HUES6 (cell line): Measurements from ENCODE around the gene DNAJC30.
"Not testable (repeated sequence)": the region's sequence is repeated elsewhere in the genome, so short reads cannot be mapped to it uniquely, and the experiment has no call there.

Experiments used
- H3K27ac ChIP-seq: 2 replicates; pipeline ENCODE4 v1.7.0; 2013; ENCODE audit warnings: low read depth, mild to moderate bottlenecking, low read length, inconsistent platforms
- H3K27me3 ChIP-seq: 2 replicates; pipeline ENCODE4 v1.6.1; 2013; ENCODE audit warnings: low read length; ENCODE audit not compliant: control insufficient read depth, insufficient read depth
- H3K36me3 ChIP-seq: 2 replicates; pipeline ENCODE4 v1.6.1; 2013; ENCODE audit warnings: low read length; ENCODE audit not compliant: control insufficient read depth, insufficient read depth
- H3K4me1 ChIP-seq: 2 replicates; pipeline ENCODE4 v1.6.1; 2013; ENCODE audit warnings: low read length; ENCODE audit not compliant: control insufficient read depth, insufficient read depth
- H3K4me3 ChIP-seq: 2 replicates; pipeline ENCODE4 v1.5.1; 2013; ENCODE audit warnings: low read depth, low read length
- H3K9ac ChIP-seq: one replicate; pipeline ENCODE4 v1.6.1; 2013; ENCODE audit warnings: mild to moderate bottlenecking, low read length
- H3K9me3 ChIP-seq: 2 replicates; pipeline ENCODE4 v1.6.1; 2013; ENCODE audit warnings: low read depth, low read length; ENCODE audit not compliant: control insufficient read depth, insufficient read depth

Gene DNAJC30

GRCh38 chr7:73683056-73683787, at the start of gene DNAJC30, which contains the start of gene BUD23:
DNAJC30 (minus strand) TSS chr7:73683453; CDS start chr7:73683423, 30 bp downstream.
BUD23 (plus strand) TSS chr7:73683597; CDS start chr7:73683626, 29 bp downstream.
- H3K27ac ChIP-seq: peak within 1 kb of the TSS; percentile 87
- H3K36me3 ChIP-seq: peaks cover 31% of the 10 kb centered on the region
- no peaks in the 10 kb centered on the region for H3K27me3 ChIP-seq
- no peaks in the 10 kb centered on the region for H3K9me3 ChIP-seq
- H3K4me3 ChIP-seq: peak within 1 kb of the TSS; percentile 93
- peaks cover 12% of the 10 kb centered on the region; the same call in 1 of the 2 replicates for H3K4me1 ChIP-seq
- peak within 1 kb of the TSS; percentile 93 for H3K9ac ChIP-seq

GRCh38 chr7:73732397-73732796, 49.1 kb upstream of the DNAJC30 start:
- Histone ChIP-seq H3K27me3 (no peaks in the 10 kb centered on the region), H3K36me3 (peaks cover 15% of the 10 kb centered on the region), H3K27ac (no peak overlapping the region), H3K4me3 (no peak overlapping the region), H3K4me1 (peaks cover 6% of the 10 kb centered on the region), H3K9ac (no peak overlapping the region), H3K9me3 (no peaks in the 10 kb centered on the region)

- H3K27me3 ChIP-seq: no peaks in the 10 kb centered on the region
These were observed 47.2 kb upstream of the DNAJC30 start for GRCh38 chr7:73730485-73730884.

GRCh38 chr7:73728551-73728950, 45.3 kb upstream of the DNAJC30 start:
- Histone ChIP-seq H3K27me3 (no peaks in the 10 kb centered on the region), H3K36me3 (no peaks in the 10 kb centered on the region), H3K9ac (no peak overlapping the region), H3K4me1 (peaks cover 3% of the 10 kb centered on the region; the same call in 1 of the 2 replicates), H3K9me3 (no peaks in the 10 kb centered on the region), H3K27ac (no peak overlapping the region), H3K4me3 (no peak overlapping the region)

More at GRCh38 chr7:73730485-73730884, 47.2 kb upstream of the DNAJC30 start:
- Histone ChIP-seq H3K4me3 (no peak overlapping the region), H3K4me1 (peaks cover 6% of the 10 kb centered on the region), H3K9me3 (no peaks in the 10 kb centered on the region), H3K9ac (no peak overlapping the region), H3K27ac (no peak overlapping the region), H3K36me3 (no peaks in the 10 kb centered on the region; the same call in 1 of the 2 replicates)

- Histone ChIP-seq H3K9ac (no peak overlapping the region), H3K4me3 (no peak overlapping the region), H3K36me3 (no peaks in the 10 kb centered on the region), H3K27me3 (no peaks in the 10 kb centered on the region), H3K4me1 (peaks cover 3% of the 10 kb centered on the region; the same call in 1 of the 2 replicates), H3K9me3 (no peaks in the 10 kb centered on the region), H3K27ac (no peak overlapping the region)
These were observed 44.7 kb upstream of the DNAJC30 start for GRCh38 chr7:73727952-73728351.

- Histone ChIP-seq H3K9me3 (no peaks in the 10 kb centered on the region), H3K9ac (no peak overlapping the region), H3K4me3 (no peak overlapping the region), H3K4me1 (peaks cover 3% of the 10 kb centered on the region; the same call in 1 of the 2 replicates), H3K27me3 (no peaks in the 10 kb centered on the region; the same call in none of the 2 replicates), H3K27ac (no peak overlapping the region), H3K36me3 (no peaks in the 10 kb centered on the region)
These were observed 42.8 kb upstream of the DNAJC30 start for GRCh38 chr7:73726083-73726466.

- Histone ChIP-seq H3K4me3 (no peak overlapping the region), H3K9me3 (no peaks in the 10 kb centered on the region), H3K27me3 (peaks cover 13% of the 10 kb centered on the region), H3K36me3 (no peaks in the 10 kb centered on the region), H3K9ac (no peak overlapping the region), H3K27ac (no peak overlapping the region), H3K4me1 (peaks cover 3% of the 10 kb centered on the region; the same call in 1 of the 2 replicates)
These were observed 40.6 kb upstream of the DNAJC30 start for GRCh38 chr7:73723813-73724212.

- Histone ChIP-seq H3K4me3 (no peak overlapping the region), H3K9me3 (no peaks in the 10 kb centered on the region), H3K27ac (no peak overlapping the region)
These were observed 39.5 kb upstream of the DNAJC30 start for GRCh38 chr7:73722785-73723184.

GRCh38 chr7:73722182-73722581, 38.9 kb upstream of the DNAJC30 start:
- not testable (repeated sequence) for H3K4me3 ChIP-seq, H3K9me3 ChIP-seq, H3K9ac ChIP-seq, H3K4me1 ChIP-seq, H3K27ac ChIP-seq, H3K36me3 ChIP-seq
- H3K27me3 ChIP-seq: peaks cover 25% of the 10 kb centered on the region

More at GRCh38 chr7:73722785-73723184, 39.5 kb upstream of the DNAJC30 start:
- Histone ChIP-seq H3K4me1 (peaks cover 5% of the 10 kb centered on the region; the same call in 1 of the 2 replicates), H3K9ac (no peak overlapping the region), H3K36me3 (no peaks in the 10 kb centered on the region), H3K27me3 (peaks cover 23% of the 10 kb centered on the region)

GRCh38 chr7:73721377-73721817, 38.1 kb upstream of the DNAJC30 start:
- no peaks in the 10 kb centered on the region for H3K9me3 ChIP-seq
- H3K4me1 ChIP-seq: peaks cover 5% of the 10 kb centered on the region; the same call in 1 of the 2 replicates
- peaks cover 25% of the 10 kb centered on the region for H3K27me3 ChIP-seq
- H3K4me3 ChIP-seq: no peak overlapping the region
- no peak overlapping the region for H3K27ac ChIP-seq
- no peak overlapping the region for H3K9ac ChIP-seq
- no peaks in the 10 kb centered on the region for H3K36me3 ChIP-seq

GRCh38 chr7:73720443-73720842, 37.2 kb upstream of the DNAJC30 start:
- not testable (repeated sequence) for H3K9me3 ChIP-seq, H3K9ac ChIP-seq, H3K4me3 ChIP-seq, H3K4me1 ChIP-seq, H3K27ac ChIP-seq, H3K36me3 ChIP-seq
- H3K27me3 ChIP-seq: peaks cover 25% of the 10 kb centered on the region
